Neural progenitor cell (in vitro differentiated cells): ENCODE results near the gene UPK1A. TPM values are rescaled to one million over a fixed set of nuclear protein-coding genes. Genes with fewer than 3 reads are reported as not detected.

Experiments used
- DNase-seq: peaks from one replicate; pipeline ENCODE4 v3.0.0-alpha.2; 2016; ENCODE audit warnings: low spot score
- H2AFZ ChIP-seq: fragments of 200-600 bp; sonication (generic); replicated peaks from 2 replicates; pipeline ENCODE4 v1.6.1; 2016; ENCODE audit warnings: antibody characterized with exemption
- H3F3A ChIP-seq: fragments of 200-600 bp; sonication (generic); 2 replicates; pipeline ENCODE4 v1.6.1; 2016; ENCODE audit warnings: antibody characterized with exemption, low read depth
- H3K27ac ChIP-seq: fragments of 200-600 bp; sonication (generic); 2 replicates; pipeline ENCODE4 v1.5.1; 2016; ENCODE audit warnings: mild to moderate bottlenecking
- H3K27me3 ChIP-seq: fragments of 200-600 bp; sonication (generic); 2 replicates; pipeline ENCODE4 v1.6.1; 2016; ENCODE audit warnings: mild to moderate bottlenecking, moderate library complexity
- H3K36me3 ChIP-seq: fragments of 200-600 bp; sonication (generic); 2 replicates; pipeline ENCODE4 v1.5.1; 2016
- H3K4me1 ChIP-seq: fragments of 200-600 bp; sonication (generic); 2 replicates; pipeline ENCODE4 v1.6.1; 2016; ENCODE audit warnings: mixed run types
- H3K4me2 ChIP-seq: fragments of 200-600 bp; sonication (generic); 2 replicates; pipeline ENCODE4 v1.6.1; 2016
- H3K4me3 ChIP-seq: fragments of 200-600 bp; sonication (generic); 2 replicates; pipeline ENCODE4 v1.5.1; 2016
- H3K79me2 ChIP-seq: fragments of 200-600 bp; sonication (generic); 2 replicates; pipeline ENCODE4 v1.6.1; 2016; ENCODE audit warnings: low read depth
- H3K9ac ChIP-seq: fragments of 200-600 bp; sonication (generic); 2 replicates; pipeline ENCODE4 v1.6.1; 2016
- H3K9me3 ChIP-seq: fragments of 200-600 bp; sonication (generic); 2 replicates; pipeline ENCODE4 v1.5.1; 2016; ENCODE audit warnings: low read depth
- H4K20me1 ChIP-seq: fragments of 200-600 bp; sonication (generic); 2 replicates; pipeline ENCODE4 v1.6.1; 2016; ENCODE audit warnings: low read depth
- H3K27ac Mint-ChIP-seq: 3 replicates; pipeline ENCODE4 v1.8.0; 2021; ENCODE audit warnings: mixed read lengths
- H3K27me3 Mint-ChIP-seq: 2 replicates; pipeline ENCODE4 v1.8.0; 2022; ENCODE audit warnings: low read depth, mild to moderate bottlenecking, inconsistent platforms, moderate library complexity, mixed read lengths; ENCODE audit not compliant: insufficient read depth
- H3K36me3 Mint-ChIP-seq: 3 replicates; pipeline ENCODE4 v1.8.0; 2021; ENCODE audit warnings: mixed read lengths
- H3K4me1 Mint-ChIP-seq: 3 replicates; pipeline ENCODE4 v1.8.0; 2021; ENCODE audit warnings: mixed read lengths
- H3K4me3 Mint-ChIP-seq: 3 replicates; pipeline ENCODE4 v1.8.0; 2021; ENCODE audit warnings: mild to moderate bottlenecking, moderate library complexity, mixed read lengths
- H3K9me3 Mint-ChIP-seq: 3 replicates; pipeline ENCODE4 v1.8.0; 2020; ENCODE audit warnings: mixed read lengths
- CTCF ChIP-seq: fragments of 200-600 bp; sonication (generic); IDR thresholded peaks from 2 replicates; pipeline ENCODE4 v1.5.1; 2017; ENCODE audit warnings: antibody characterized with exemption, mild to moderate bottlenecking
- EZH2 ChIP-seq: fragments of 200-600 bp; sonication (generic); IDR thresholded peaks from 2 replicates; pipeline ENCODE4 v1.6.1; 2017; ENCODE audit warnings: antibody characterized with exemption, mild to moderate bottlenecking, moderate library complexity
- EZH2phosphoT487 ChIP-seq: fragments of 200-600 bp; sonication (generic); IDR thresholded peaks from 2 replicates; pipeline ENCODE4 v1.6.1; 2017; ENCODE audit warnings: antibody characterized with exemption
- total RNA-seq: library from RNA; depleted of rRNA; stranded (reverse); fragments of >200 nt; gene quantifications from 2 replicates; pipeline ENCODE4 v1.2.3, GENCODE V29; 2015; ENCODE audit warnings: low replicate concordance

The UPK1A gene
- total RNA-seq, 1 donor from 2014 or later, result not detected

GRCh38 chr19:35639321-35639639 lies 27.0 kb upstream of the UPK1A start:
- Histone ChIP-seq H3K27me3 (peaks cover 5% of the 10 kb centered on the region), H4K20me1 (no peaks in the 10 kb centered on the region), H3K27ac (no peak overlapping the region), H3K9ac (no peak overlapping the region), H3K4me3 (no peak overlapping the region), H2AFZ (no peak overlapping the region), H3K9me3 (no peaks in the 10 kb centered on the region), H3K4me1 (peaks cover 19% of the 10 kb centered on the region), H3F3A (peaks cover 39% of the 10 kb centered on the region), H3K79me2 (no peaks in the 10 kb centered on the region), H3K4me2 (peak overlapping the region; percentile 63), H3K36me3 (no peaks in the 10 kb centered on the region)
- Mint-ChIP-seq H3K27ac (no peak overlapping the region), H3K4me3 (no peak overlapping the region), H3K27me3 (peaks cover 7% of the 10 kb centered on the region), H3K4me1 (peaks cover 12% of the 10 kb centered on the region), H3K9me3 (no peaks in the 10 kb centered on the region), H3K36me3 (peaks cover 4% of the 10 kb centered on the region)
- no peak for DNase-seq
- no peak for TF ChIP-seq CTCF
- TF ChIP-seq EZH2, result no peak
- no peak for TF ChIP-seq EZH2phosphoT487

DNA sequence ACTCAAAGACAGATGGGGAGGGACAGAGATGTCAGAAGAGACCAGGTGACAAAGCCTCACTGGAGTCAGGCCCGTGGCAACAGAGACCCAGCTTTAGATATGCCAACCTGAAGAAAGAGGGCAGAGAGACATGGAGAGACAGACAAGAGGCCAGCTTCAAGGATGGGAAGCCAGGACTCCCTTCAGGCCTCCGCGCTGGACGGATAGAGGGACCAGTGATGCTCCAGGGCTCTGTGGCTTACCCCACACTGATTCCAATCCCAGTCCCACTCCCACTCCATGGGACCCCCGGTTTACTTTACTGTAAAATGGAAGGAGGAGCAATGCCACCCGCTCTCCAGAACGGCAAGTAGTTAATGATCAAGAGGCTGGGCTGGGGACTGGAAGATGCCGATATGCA lies 26.5 kb upstream of the UPK1A start:
- H3K27ac Mint-ChIP-seq, result peak overlapping the region; percentile 27
- H2AFZ ChIP-seq, result no peak overlapping the region
- TF ChIP-seq EZH2 (no peak), CTCF (no peak), EZH2phosphoT487 (no peak)
- no peaks in the 10 kb centered on the region for H3K9me3 ChIP-seq
- H3K4me3 Mint-ChIP-seq, result peak overlapping the region; percentile 14
- H3K36me3 ChIP-seq, result no peaks in the 10 kb centered on the region
- H3K4me1 ChIP-seq, result peaks cover 19% of the 10 kb centered on the region
- peaks cover 4% of the 10 kb centered on the region for H3K36me3 Mint-ChIP-seq
- H3F3A ChIP-seq, result peaks cover 45% of the 10 kb centered on the region
- H3K27me3 Mint-ChIP-seq, result peaks cover 7% of the 10 kb centered on the region
- H3K27me3 ChIP-seq, result peaks cover 5% of the 10 kb centered on the region
- H3K9ac ChIP-seq, result no peak overlapping the region
- no peak overlapping the region for H3K4me2 ChIP-seq
- H3K4me3 ChIP-seq, result no peak overlapping the region
- H3K79me2 ChIP-seq, result no peaks in the 10 kb centered on the region
- no peak overlapping the region for H3K27ac ChIP-seq
- no peak for DNase-seq
- H4K20me1 ChIP-seq, result no peaks in the 10 kb centered on the region
- H3K9me3 Mint-ChIP-seq, result no peaks in the 10 kb centered on the region
- peaks cover 14% of the 10 kb centered on the region for H3K4me1 Mint-ChIP-seq

- peaks cover 26% of the 10 kb centered on the region for H3K4me1 Mint-ChIP-seq
- H3K27me3 ChIP-seq, result peaks cover 14% of the 10 kb centered on the region
- no peaks in the 10 kb centered on the region for H3K9me3 Mint-ChIP-seq
- peak; percentile 61 for DNase-seq
- H3K27ac ChIP-seq, result no peak within 1 kb of the TSS
- peaks cover 2% of the 10 kb centered on the region for H3K36me3 Mint-ChIP-seq
- no peaks in the 10 kb centered on the region for H3K9me3 ChIP-seq
- H3K4me3 Mint-ChIP-seq, result peak within 1 kb of the TSS; percentile 90
- TF ChIP-seq EZH2phosphoT487 (no peak), CTCF (no peak), EZH2 (no peak)
- peak within 1 kb of the TSS; percentile 83 for H3K4me2 ChIP-seq
- H3K9ac ChIP-seq, result no peak within 1 kb of the TSS
- peak within 1 kb of the TSS; percentile 78 for H3K27ac Mint-ChIP-seq
- peaks cover 55% of the 10 kb centered on the region for H3F3A ChIP-seq
- no peaks in the 10 kb centered on the region for H3K79me2 ChIP-seq
- H3K4me1 ChIP-seq, result peaks cover 25% of the 10 kb centered on the region
- H3K27me3 Mint-ChIP-seq, result peaks cover 10% of the 10 kb centered on the region
- H3K4me3 ChIP-seq, result no peak within 1 kb of the TSS
- H4K20me1 ChIP-seq, result no peaks in the 10 kb centered on the region
- no peaks in the 10 kb centered on the region for H3K36me3 ChIP-seq
- H2AFZ ChIP-seq, result no peak within 1 kb of the TSS
Observed at GRCh38 chr19:35641515-35642151, 24.7 kb upstream of the UPK1A start, which contains the start of gene ETV2. ETV2 (plus strand) TSS chr19:35641745; CDS start chr19:35642461, 716 bp downstream.
